Activated CD4-positive, alpha-beta memory T cell treated with anti-CD3 and anti-CD28 coated beads for 36 hours (primary cell): ENCODE results near the gene MAP3K13. TPM values are rescaled to one million over a fixed set of nuclear protein-coding genes. Genes with fewer than 3 reads are reported as not detected.

ENCODE experiments used
- CTCF ChIA-PET: fragments of 350-600 bp; sonication (Branson Sonifier 250); formaldehyde crosslinking; loops from one replicate; lab custom pipeline; 2021; ENCODE audit warnings: antibody characterized with exemption, inconsistent platforms; lab: Charles Lee
- POLR2A ChIA-PET: fragments of 350-600 bp; sonication (Branson Sonifier 250); formaldehyde crosslinking; loops from one replicate; lab custom pipeline; 2021; ENCODE audit warnings: antibody characterized with exemption; lab: Charles Lee
- DNase-seq: peaks from one replicate; pipeline ENCODE4 v3.0.0-alpha.2; 2020
- H3K27ac Mint-ChIP-seq: one replicate; pipeline ENCODE4 v1.8.0; 2021; ENCODE audit warnings: mixed read lengths
- H3K27me3 Mint-ChIP-seq: one replicate; pipeline ENCODE4 v1.8.0; 2021; ENCODE audit warnings: mixed read lengths
- H3K36me3 Mint-ChIP-seq: one replicate; pipeline ENCODE4 v1.8.0; 2021; ENCODE audit warnings: mixed read lengths
- H3K4me1 Mint-ChIP-seq: one replicate; pipeline ENCODE4 v1.8.0; 2021; ENCODE audit warnings: low read depth, mixed read lengths
- H3K4me3 Mint-ChIP-seq: one replicate; pipeline ENCODE4 v1.8.0; 2021; ENCODE audit warnings: mild to moderate bottlenecking, mixed read lengths
- H3K9me3 Mint-ChIP-seq: one replicate; pipeline ENCODE4 v1.8.0; 2021; ENCODE audit warnings: mixed read lengths
- intact Hi-C: fragments of 100-400 bp; cut with micrococcal nuclease; formaldehyde crosslinking; loops from one replicate; pipeline ENCODE4 v1.15.1; 2023
- total RNA-seq, 2 experiments: library from RNA; stranded (reverse); gene quantifications; one replicate each; pipeline ENCODE4 v1.2.3, GENCODE V29; 2021

Gene MAP3K13
- total RNA-seq, 2 experiments from 2014 or later: 10.6 to 12.4 TPM

DNA sequence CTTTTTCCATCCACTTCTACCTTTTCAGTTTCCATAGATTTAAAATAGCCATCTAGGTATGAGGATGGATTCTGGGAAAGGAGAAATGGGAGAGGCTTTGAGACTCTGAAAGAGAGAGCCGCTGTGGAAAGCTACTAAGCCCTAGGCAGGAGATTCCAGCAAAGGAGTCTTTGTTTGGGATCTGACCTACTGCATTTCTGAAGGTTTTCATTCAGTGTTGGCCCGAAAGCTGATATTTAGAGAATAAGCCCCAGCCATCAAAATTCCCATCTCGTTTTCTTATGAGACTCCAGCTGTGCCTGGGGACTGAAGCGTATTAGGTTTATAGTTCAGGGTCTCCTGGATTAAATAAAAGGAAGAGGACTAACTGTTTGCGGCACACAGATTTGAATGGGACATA is 170.0 kb downstream of the MAP3K13 start:
- H3K9me3 Mint-ChIP-seq: no peaks in the 10 kb centered on the region

DNA sequence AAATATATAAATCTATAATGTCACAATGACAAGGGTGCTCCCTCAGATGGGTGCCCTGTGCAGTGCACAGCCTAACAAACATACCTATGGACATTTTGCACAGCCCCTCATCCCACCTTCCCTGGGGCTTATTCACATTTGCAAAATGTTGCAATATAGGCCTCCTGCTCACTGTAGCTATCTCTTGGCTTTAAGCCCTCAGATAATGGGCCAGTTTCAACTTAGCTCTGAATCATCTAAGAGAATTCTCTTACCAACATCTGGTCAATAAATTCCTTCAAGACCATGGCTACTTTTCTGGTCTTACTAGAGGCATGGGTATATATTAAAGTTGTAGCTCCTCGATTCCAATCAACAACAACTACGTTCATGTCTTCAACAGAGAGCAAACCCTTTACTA is 171.6 kb downstream of the MAP3K13 start:
- Mint-ChIP-seq H3K27me3 (no peaks in the 10 kb centered on the region), H3K36me3 (no peaks in the 10 kb centered on the region), H3K4me3 (no peak overlapping the region), H3K27ac (no peak overlapping the region), H3K9me3 (no peaks in the 10 kb centered on the region), H3K4me1 (peaks cover 17% of the 10 kb centered on the region)
- DNase-seq: no peak
- CTCF ChIA-PET: interaction anchor here (0.9 to 1.7 kb wide), 2 partner anchors 23 to 25 kb away, joined by 3 to 4 read pairs; no protein-coding TSS in a partner anchor
- intact Hi-C loops: no loop called here
- POLR2A ChIA-PET: no interaction called here

More for the DNA sequence above, 170.0 kb downstream of the MAP3K13 start:
- Mint-ChIP-seq H3K4me1 (peaks cover 14% of the 10 kb centered on the region), H3K36me3 (no peaks in the 10 kb centered on the region), H3K4me3 (no peak overlapping the region), H3K27me3 (no peaks in the 10 kb centered on the region), H3K27ac (no peak overlapping the region)
- ChIA-PET POLR2A (no interaction called here), CTCF (interaction anchor here (1.1 kb wide), 1 partner anchor 26 kb away, joined by 3 read pairs; no protein-coding TSS in a partner anchor)
- DNase-seq: no peak
- intact Hi-C loops: no loop called here

DNA sequence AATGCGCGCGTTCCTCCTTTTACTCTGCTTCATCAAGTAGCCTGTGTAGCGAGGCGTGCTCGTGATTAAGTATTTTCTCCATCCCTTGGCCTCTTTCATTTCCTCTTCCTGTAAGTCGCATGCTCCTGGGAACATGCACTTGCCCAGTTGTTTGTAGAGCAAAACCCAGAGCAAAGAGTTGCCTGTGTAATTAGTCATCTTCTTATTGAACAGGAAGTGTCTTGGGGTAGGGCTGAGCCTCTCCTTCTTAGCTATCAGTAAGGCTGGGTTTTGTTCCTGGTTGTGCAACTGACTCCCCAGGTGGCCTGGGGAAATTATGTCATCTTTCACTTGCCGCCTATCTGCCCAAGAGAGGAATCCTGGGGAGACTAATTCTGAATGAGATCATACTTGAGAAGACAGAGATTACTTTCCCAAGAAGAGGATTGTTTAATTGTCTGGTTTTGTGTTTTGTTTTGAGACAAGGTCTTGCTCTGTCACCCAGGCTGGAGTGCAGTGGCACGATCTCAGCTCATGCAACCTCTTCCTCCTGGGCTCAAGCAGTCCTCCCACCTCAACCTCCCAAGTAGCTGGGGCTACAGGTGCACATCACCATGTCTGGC is 174.5 kb downstream of the MAP3K13 start:
- H3K36me3 Mint-ChIP-seq: no peaks in the 10 kb centered on the region

More for the DNA sequence above, 174.5 kb downstream of the MAP3K13 start:
- Mint-ChIP-seq H3K27ac (peak overlapping the region; percentile 72), H3K27me3 (no peaks in the 10 kb centered on the region), H3K9me3 (no peaks in the 10 kb centered on the region), H3K4me1 (peaks cover 17% of the 10 kb centered on the region), H3K4me3 (no peak overlapping the region)
- intact Hi-C loops: no loop called here
- DNase-seq: peak; percentile 76
- ChIA-PET POLR2A (interaction anchor here (0.9 kb wide), 1 partner anchor 16 kb away, joined by 3 read pairs; the partner anchor contains the start of gene LIPH), CTCF (interaction anchor here (0.6 to 1.1 kb wide), 2 partner anchors 9 to 38 kb away, joined by 3 to 5 read pairs; no protein-coding TSS in a partner anchor)

Other genes starting within 250 kb of the MAP3K13 start
- not detected for gene C3orf70, start 210.1 kb upstream of the MAP3K13 start, total RNA-seq
- 1 to 10 TPM; 1.9 to 3.2 TPM for gene EHHADH, start 109.1 kb upstream of the MAP3K13 start, total RNA-seq
- 10 to 100 TPM; 16.2 to 16.8 TPM for gene TMEM41A, start 135.9 kb downstream of the MAP3K13 start, total RNA-seq
- gene LIPH, start 189.5 kb downstream of the MAP3K13 start, total RNA-seq: not detected
- 10 to 100 TPM; 29.2 to 29.6 TPM for gene SENP2, start 223.2 kb downstream of the MAP3K13 start, total RNA-seq